Measurements from ENCODE around the gene SETD2.

GRCh38 chr3:47202542-47202941 is 38.6 kb upstream of the SETD2 start:
- no peak for TF ChIP-seq POLR2A (IDR thresholded peaks at IDR 0.05; ENCODE audit: low read length)
- TF ChIP-seq GATA1 (IDR thresholded peaks at IDR 0.05; ENCODE audit: low read depth, low read length): no peak
